Lung (tissue), 12 donors: ENCODE measurements around the gene KCNJ10. TPM values are rescaled to one million over a fixed set of nuclear protein-coding genes. Genes with fewer than 3 reads are reported as not detected.
"Not testable (repeated sequence)": the region's sequence is repeated elsewhere in the genome, so short reads cannot be mapped to it uniquely, and the experiment has no call there.

Source experiments
- ATAC-seq: fragments of 200-7000 bp; cut with Tn5 transposase; one replicate; pipeline ENCODE4 v1.9.1; 2020; ENCODE audit warnings: moderate number of reproducible peaks; ENCODE audit not compliant: insufficient read depth, low FRiP score
- DNase-seq, 3 donors: peaks; one replicate each; pipeline ENCODE4 v3.0.0-alpha.2; 2013 to 2017
- H3K27ac ChIP-seq, 2 donors: one replicate each; pipeline ENCODE4 v1.5.1; 2013; ENCODE audit warnings: mild to moderate bottlenecking in 2 of 2, moderate library complexity in 2 of 2, control low read depth in 1 of 2, inconsistent platforms in 1 of 2, low read depth in 1 of 2, low read length in 1 of 2
- H3K27me3 ChIP-seq, 3 donors: one replicate each; pipeline ENCODE4 v1.5.1; 2013; ENCODE audit warnings: low read length in 2 of 3; ENCODE audit not compliant: control insufficient read depth in 3 of 3, insufficient read depth in 3 of 3
- H3K36me3 ChIP-seq, 4 donors: one replicate each; pipeline ENCODE4 v1.5.1; 2013; ENCODE audit warnings: low read length in 4 of 4, mild to moderate bottlenecking in 1 of 4, moderate library complexity in 1 of 4; ENCODE audit not compliant: control insufficient read depth in 4 of 4, insufficient read depth in 4 of 4
- H3K4me1 ChIP-seq, 5 donors: one replicate each; pipeline ENCODE4 v1.5.1; 2013; ENCODE audit warnings: low read length in 5 of 5, mild to moderate bottlenecking in 2 of 5, moderate library complexity in 1 of 5; ENCODE audit not compliant: control insufficient read depth in 5 of 5, insufficient read depth in 5 of 5
- H3K4me3 ChIP-seq: one replicate; pipeline ENCODE4 v1.5.1; 2013; ENCODE audit warnings: mild to moderate bottlenecking, control low read depth, moderate library complexity
- H3K9ac ChIP-seq, 2 donors: one replicate each; pipeline ENCODE4 v1.5.1; 2013; ENCODE audit warnings: low read length in 2 of 2, control low read depth in 1 of 2; ENCODE audit not compliant: insufficient read depth in 1 of 2
- H3K9me3 ChIP-seq, 4 donors: one replicate each; pipeline ENCODE4 v1.5.1; 2013; ENCODE audit warnings: low read length in 3 of 4, mild to moderate bottlenecking in 1 of 4, moderate library complexity in 1 of 4; ENCODE audit not compliant: control insufficient read depth in 4 of 4, insufficient read depth in 3 of 4
- CTCF ChIP-seq: IDR thresholded peaks from 2 replicates; pipeline ENCODE4 v1.5.1; 2012; ENCODE audit warnings: mild to moderate bottlenecking; ENCODE audit errors: control extremely low read depth, extremely low read depth
- WGBS, 2 donors: extraction: QIAGEN DNeasy Blood & Tissue Kit; methylation state at CpG; one replicate each; pipeline ENCODE4 v1.1.7; 2013; 5-methylcytosine and 5-hydroxymethylcytosine counted together
- polyA plus RNA-seq, 2 donors: library from polyadenylated mRNA; stranded (reverse); fragments of 200-250 nt; gene quantifications; one replicate each; pipeline ENCODE4 v1.2.1, GENCODE V29; 2013
- total RNA-seq, 2 donors: library from RNA; depleted of rRNA in 1 of 2; stranded (reverse); fragments of >200 nt in 1 of 2; gene quantifications; one replicate each; pipeline ENCODE4 v1.2.1, GENCODE V29; 2014 to 2021
- donor health status: control.
- donor health status: control.
- donor health status: Bipolar disorder and iron deficiency.
- donor health status: healthy.
- donor health status: DM: yes; HTN: yes; CAD: no.

KCNJ10 gene
- total and polyA plus RNA-seq, 4 donors, result 0.02 to 0.37 (median 0.10) TPM

GRCh38 chr1:160053548-160054365 lies 16.2 kb downstream of the KCNJ10 start:
- Histone ChIP-seq H3K36me3 (no peaks in the 10 kb centered on the region), H3K9ac (no peak overlapping the region), H3K4me3 (no peak overlapping the region), H3K9me3 (no peaks in the 10 kb centered on the region), H3K27ac (no peak overlapping the region), H3K4me1 (no peaks in the 10 kb centered on the region), H3K27me3 (no peaks in the 10 kb centered on the region)
- ATAC-seq (no peak), DNase-seq (no peak)
- TF ChIP-seq CTCF, result no peak
- 54 to 65% methylated on average over 7 of the region's 7 CpGs for WGBS, 2 donors

GRCh38 chr1:160052936-160053335 lies 17.0 kb downstream of the KCNJ10 start:
- WGBS, 2 donors, result 60 to 64% methylated on average over 6 of the region's 6 CpGs
- Histone ChIP-seq H3K4me3 (no peak overlapping the region), H3K9me3 (no peaks in the 10 kb centered on the region), H3K4me1 (no peaks in the 10 kb centered on the region), H3K36me3 (no peaks in the 10 kb centered on the region), H3K27ac (no peak overlapping the region), H3K9ac (no peak overlapping the region), H3K27me3 (no peaks in the 10 kb centered on the region)
- no peak for TF ChIP-seq CTCF
- DNase-seq (no peak), ATAC-seq (no peak)

- no peaks in the 10 kb centered on the region for H3K36me3 ChIP-seq
- no peak overlapping the region for H3K27ac ChIP-seq
- no peak for ATAC-seq
- peaks cover 0 to 12% (median 10%) of the 10 kb centered on the region in 5 donors for H3K4me1 ChIP-seq
- DNase-seq, result no peak
- TF ChIP-seq CTCF, result no peak
- H3K27me3 ChIP-seq, result peaks cover 0 to 5% (median 0%) of the 10 kb centered on the region in 3 donors
- no peak overlapping the region for H3K9ac ChIP-seq
- H3K9me3 ChIP-seq, result no peaks in the 10 kb centered on the region
- WGBS, 2 donors, result 85 to 88% methylated on average over 1 of the region's 1 CpG
- H3K4me3 ChIP-seq, result no peak overlapping the region
These were observed 19.3 kb downstream of the KCNJ10 start for GRCh38 chr1:160050619-160051018.

- peaks cover 0 to 12% (median 10%) of the 10 kb centered on the region in 5 donors for H3K4me1 ChIP-seq
- not testable (repeated sequence) for DNase-seq, H3K27me3 ChIP-seq, H3K27ac ChIP-seq, ATAC-seq, H3K9ac ChIP-seq, H3K36me3 ChIP-seq, H3K9me3 ChIP-seq, H3K4me3 ChIP-seq
- 75 to 80% methylated on average over 2 of the region's 2 CpGs for WGBS, 2 donors
These were observed 19.8 kb downstream of the KCNJ10 start for GRCh38 chr1:160050182-160050581.
